HG03103 (cell line): ENCODE data around the gene HTR1B.

ENCODE experiments used
- ATAC-seq: cut with Tn5 transposase; IDR thresholded peaks from one replicate; pipeline ENCODE4 v1.9.1; 2021; ENCODE audit warnings: low read depth; ENCODE audit not compliant: unreplicated experiment

Gene HTR1B

GRCh38 chr6:77457720-77458349, 5.5 kb downstream of the HTR1B start:
- peak; percentile 73 for ATAC-seq

GRCh38 chr6:77456531-77457248, 6.6 kb downstream of the HTR1B start:
- no peak for ATAC-seq

DNA sequence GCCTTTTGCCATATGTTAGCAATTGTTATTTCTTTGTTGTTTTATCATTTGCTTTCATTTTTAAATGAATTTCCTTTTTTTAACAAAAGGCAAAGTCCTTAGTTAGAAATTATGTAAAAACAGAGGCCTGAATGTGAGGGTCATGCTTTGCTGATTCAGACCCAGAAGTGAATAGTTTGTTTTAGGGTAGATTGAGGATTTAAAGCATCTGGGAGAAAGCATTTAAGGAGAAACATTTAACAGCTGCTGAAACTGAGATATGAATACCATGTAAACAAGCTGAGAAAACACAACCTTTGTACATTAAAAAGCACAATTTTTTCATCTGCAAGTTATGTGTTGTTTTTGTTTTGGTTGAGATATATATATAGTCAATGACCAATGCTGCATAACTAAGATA, 8.0 kb downstream of the HTR1B start:
- ATAC-seq = no peak

GRCh38 chr6:77454386-77454785, 8.9 kb downstream of the HTR1B start:
- no peak for ATAC-seq

DNA sequence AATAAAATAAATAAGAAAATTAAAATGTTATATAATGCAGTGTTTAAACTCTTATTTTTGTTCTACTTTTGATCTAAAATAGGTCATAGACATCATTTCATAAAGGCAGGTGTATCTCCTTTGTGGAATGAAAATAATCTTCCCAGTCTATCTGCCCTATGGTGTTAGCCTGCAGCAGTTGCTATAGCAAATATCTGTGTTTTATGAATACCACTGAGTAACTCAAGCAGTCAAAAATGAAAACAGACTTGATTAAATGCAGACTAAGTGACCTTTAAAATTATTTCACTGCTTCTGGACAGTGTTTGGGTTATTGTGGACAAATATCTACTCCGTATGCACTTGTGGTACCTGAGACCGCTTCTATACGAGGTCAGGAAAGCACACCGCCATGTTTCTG, 11.8 kb downstream of the HTR1B start:
- ATAC-seq = no peak

GRCh38 chr6:77450924-77451323, 12.4 kb downstream of the HTR1B start:
- no peak for ATAC-seq

- no peak for ATAC-seq
Observed at GRCh38 chr6:77448546-77448945, 14.7 kb downstream of the HTR1B start.

DNA sequence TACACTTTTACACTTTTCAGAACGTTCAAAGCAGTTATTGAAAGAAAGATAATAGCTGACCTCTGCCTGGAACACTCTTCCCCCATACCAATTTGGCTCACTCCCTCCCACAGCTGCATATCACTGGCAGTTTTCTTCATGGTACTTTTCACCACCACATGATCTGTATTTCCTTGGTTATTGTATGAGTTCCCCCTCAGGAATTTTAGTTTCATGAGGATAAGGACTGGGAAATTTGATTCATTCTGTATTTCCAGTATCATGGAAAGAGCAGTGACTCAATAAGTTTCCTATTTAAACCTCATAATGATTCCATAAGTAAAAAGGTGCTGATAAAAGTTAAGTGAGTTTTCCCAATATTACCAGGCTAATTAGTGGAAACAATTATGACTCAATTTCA, 16.0 kb downstream of the HTR1B start:
- ATAC-seq = no peak

GRCh38 chr6:77446249-77446648, 17.0 kb downstream of the HTR1B start:
- no peak for ATAC-seq

- ATAC-seq = no peak
Observed at GRCh38 chr6:77445214-77445613, 18.1 kb downstream of the HTR1B start.

DNA sequence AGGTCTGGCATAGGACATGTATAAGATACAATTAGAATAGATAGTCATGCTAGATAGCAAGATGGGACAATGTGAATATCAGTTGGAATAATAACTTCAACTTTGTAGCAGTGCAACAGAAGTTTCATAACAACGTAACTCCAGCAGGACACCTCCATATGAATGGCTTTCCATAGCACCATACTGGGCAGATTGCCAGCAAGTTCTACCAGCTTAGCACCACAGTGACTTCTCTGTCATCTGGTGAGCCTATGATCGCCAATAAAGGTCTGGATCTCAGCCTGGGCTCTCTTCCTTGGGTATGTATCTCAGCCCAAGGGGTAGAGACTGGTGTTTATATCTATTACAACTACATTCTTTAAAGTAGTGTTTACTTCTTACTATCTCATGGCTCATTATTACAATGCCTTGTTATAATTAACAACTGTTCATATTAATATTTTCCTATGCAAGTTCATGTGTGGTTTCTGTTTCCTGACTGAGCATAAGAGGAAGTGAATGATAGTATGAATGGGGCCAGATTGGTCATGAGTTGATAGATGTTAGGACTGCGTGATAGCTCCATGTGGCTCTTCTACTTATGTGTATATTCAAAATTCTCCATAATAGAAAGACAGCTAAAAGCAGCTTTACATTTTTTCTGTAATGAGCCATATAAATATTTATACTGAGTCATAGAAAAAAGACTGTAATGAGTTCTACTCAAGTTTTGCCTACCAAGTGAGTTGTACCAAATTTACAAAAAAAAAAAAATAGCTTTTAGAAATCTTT, 22.9 kb downstream of the HTR1B start:
- ATAC-seq = no peak

- no peak for ATAC-seq
Observed at GRCh38 chr6:77433888-77434287, 29.4 kb downstream of the HTR1B start.

- no peak for ATAC-seq
Observed at GRCh38 chr6:77430504-77430903, 32.8 kb downstream of the HTR1B start.

DNA sequence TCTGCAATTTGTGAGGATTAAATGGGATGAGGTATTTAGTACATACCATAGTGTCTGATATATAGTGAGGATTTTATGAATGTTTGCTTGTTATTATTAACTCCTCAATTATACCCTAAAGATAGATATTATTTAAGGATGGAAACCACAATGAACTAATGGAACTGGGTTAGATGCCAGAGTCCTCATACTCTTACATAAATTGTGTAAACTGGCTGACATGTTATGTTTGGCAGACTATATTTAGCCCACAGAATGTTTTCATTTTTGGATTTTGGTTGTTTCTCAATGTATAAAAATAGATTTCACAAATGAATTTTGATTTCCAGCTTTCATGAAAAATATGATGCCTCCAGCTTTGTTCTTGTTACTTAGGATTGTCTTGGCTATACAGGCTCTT, 37.6 kb downstream of the HTR1B start:
- no peak for ATAC-seq

DNA sequence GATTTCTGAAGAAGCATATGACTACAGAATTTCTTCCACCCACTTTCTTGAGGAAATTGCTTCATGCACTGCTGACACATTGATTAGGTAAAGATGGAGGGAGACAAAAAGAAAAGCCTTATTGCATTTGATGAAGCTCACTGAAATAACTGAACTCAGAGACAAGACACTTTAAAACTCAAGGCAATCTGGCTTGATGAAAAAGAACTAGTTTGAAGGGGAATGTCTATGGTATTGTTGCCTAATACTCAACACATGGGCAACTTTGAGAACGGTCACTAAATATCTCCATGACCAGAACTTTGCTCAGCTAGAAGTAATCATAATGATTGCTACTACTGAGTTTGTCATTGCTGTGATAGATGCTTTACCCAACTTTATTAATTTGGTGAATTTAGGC, 38.1 kb downstream of the HTR1B start:
- no peak for ATAC-seq

DNA sequence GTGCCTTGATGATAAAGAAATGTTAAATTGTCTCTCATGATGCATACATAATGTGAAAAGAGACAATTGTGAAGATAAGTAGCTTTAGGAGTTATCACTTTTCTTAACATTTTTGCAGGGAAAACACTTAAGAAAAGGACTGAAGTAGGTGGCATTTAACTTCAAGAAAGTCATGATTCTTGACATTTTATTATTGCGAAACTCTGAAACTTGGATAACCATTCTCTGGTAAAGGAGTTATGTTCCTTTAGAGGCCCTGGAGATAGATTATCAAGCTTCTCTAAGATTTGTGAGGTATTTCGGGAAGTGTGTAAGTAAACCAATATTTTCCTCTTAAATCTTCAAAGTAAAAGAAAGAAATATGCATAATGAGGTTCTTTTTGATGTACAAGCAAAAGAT, 38.5 kb downstream of the HTR1B start:
- no peak for ATAC-seq

- no peak for ATAC-seq
Observed at GRCh38 chr6:77416839-77417238, 46.5 kb downstream of the HTR1B start.

GRCh38 chr6:77415706-77416105, 47.6 kb downstream of the HTR1B start:
- ATAC-seq = no peak
